ENCODE data around the gene UBE2C.

- TF ChIP-seq POLR2AphosphoS5 (IDR thresholded peaks at IDR 0.05; ENCODE audit: low read depth, low read length): peak; percentile 89
- peak; percentile 55 for TF ChIP-seq FOXP2 (optimal IDR thresholded peaks at IDR 0.05; ENCODE audit: borderline replicate concordance, extremely low read depth, extremely low read length, insufficient read depth)
- TF ChIP-seq REST (IDR thresholded peaks at IDR 0.05; ENCODE audit: insufficient read depth in 1 of 2, low read depth in 2 of 2, low read length in 2 of 2): no peak
- TF ChIP-seq TAF1 (IDR thresholded peaks at IDR 0.05; ENCODE audit: borderline replicate concordance, insufficient read depth, low read length): peak; percentile 5; the same call in 1 of the 2 replicates
Measured at GRCh38 chr20:45833883-45834796, 21.7 kb downstream of the UBE2C start.
